ENCODE measurements around the gene TBX20.

Gene TBX20, protein sequence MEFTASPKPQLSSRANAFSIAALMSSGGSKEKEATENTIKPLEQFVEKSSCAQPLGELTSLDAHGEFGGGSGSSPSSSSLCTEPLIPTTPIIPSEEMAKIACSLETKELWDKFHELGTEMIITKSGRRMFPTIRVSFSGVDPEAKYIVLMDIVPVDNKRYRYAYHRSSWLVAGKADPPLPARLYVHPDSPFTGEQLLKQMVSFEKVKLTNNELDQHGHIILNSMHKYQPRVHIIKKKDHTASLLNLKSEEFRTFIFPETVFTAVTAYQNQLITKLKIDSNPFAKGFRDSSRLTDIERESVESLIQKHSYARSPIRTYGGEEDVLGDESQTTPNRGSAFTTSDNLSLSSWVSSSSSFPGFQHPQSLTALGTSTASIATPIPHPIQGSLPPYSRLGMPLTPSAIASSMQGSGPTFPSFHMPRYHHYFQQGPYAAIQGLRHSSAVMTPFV

DNA sequence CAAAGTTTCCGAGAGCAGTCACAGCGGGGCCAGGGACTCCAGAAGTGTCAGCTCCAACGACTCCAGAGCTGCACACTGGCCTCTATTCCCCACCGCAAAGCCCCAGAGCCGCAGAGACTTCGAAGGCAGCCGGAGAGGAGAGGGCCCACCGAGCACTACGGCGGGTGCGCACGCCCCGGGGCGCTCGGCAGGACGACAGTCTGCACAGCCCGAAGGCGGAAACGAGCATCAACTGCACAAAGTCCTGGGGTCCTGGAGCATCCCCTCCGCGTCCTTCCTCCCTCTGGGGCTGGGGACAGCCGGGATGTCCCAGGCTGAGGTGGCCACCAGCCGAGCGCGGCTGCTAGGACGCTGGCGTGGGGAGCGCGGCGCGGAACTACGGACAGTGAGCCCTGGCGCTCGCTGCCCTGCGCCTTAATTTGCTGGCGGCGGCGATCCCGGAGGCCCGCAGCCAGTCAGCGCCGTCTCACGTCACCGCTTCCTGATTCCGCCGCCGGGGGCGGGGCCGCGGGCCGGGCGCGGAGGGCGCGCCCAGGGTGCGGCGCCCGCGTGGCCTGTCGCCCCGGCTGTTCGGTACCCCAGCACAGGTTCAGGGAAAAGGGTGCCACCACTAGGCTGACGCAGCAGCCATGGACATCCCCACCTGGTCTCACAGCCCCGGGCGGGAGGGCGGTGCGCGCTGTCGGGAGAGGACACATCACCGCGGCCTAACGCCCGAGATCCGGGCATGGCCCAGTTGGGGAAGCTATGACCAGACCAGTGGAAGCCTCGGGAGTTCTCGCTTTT is at the start of gene TBX20:
TSS of gene TBX20 (minus strand) at position 391 of the 786 bp plus-strand sequence. CDS start 480 bp downstream, outside the sequence.
- DNase-seq = peak; percentile 77

DNA sequence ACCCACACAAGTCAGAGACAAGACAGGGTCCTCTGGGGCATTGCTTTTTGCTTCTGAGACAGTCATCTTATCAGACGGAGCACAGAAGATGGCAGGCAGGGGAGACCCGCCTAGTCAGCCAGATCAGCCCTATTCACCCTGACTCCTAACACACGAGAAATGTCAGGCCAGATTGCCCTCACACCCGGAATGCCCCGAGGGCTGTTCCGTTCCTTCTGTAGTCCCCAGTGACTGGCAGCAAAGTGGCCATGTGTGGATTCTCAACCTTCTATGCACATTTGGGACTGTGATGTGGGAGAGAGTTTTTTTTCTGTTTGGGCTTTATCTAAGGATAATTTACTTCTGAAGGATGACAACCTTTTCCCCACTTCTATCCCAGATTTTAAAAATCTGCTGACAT is 35.5 kb upstream of the TBX20 start:
- no peak for DNase-seq

DNA sequence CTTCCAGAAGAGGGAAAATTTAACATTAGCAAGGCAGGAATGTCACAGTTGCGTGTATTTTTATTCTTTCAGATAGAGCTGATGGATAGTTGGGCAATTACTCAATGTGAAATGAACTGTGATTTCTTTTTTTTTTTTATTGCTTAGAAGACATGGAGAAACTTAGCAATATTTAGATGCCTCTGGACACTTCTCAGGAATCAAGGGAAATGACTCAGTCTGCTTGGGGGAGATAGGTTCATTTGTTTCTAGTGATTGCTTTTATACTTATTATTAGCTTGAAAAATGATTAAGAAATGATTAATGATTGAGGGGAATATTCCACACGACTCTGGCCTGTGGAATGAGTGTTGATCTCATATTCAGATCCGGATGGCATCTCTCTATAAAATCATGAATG is 33.1 kb upstream of the TBX20 start:
- DNase-seq = no peak

DNA sequence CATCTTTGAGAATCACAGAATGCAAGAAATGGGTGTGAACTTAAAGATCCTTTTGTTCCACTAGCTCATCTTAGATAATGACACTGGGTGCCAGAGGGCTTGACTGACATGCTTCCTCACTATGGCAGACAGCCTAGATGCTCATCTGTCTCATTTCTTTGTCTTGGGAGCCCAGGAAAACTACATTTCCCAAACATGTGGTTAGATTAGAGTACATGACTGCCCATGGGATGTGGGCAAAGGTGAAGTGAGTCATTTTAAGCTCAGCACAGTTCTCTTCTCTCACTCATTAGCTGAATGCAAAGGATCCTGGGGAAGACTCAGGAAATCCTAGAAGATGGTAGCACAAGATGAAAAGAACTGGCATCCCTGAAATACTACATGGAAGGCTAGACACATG is 32.5 kb upstream of the TBX20 start:
- DNase-seq = no peak

DNA sequence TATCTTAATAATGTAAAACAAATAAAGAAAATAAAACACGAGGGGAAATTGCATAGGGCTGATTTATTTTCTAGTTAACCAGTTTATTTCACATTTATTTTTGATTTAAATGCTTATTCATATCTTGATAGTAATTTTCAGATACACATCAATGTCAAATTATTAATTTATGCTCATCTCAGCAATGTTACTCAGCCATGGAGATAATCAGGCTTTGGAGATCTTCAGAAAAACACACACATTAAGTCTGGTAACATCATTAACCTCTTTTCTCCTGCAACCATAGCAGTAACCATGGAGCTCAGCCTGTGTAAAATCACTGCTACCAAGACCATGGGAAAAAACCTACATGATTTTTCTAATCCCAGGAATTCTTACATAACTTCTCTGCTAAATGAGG is 31.9 kb upstream of the TBX20 start:
- DNase-seq = no peak

DNA sequence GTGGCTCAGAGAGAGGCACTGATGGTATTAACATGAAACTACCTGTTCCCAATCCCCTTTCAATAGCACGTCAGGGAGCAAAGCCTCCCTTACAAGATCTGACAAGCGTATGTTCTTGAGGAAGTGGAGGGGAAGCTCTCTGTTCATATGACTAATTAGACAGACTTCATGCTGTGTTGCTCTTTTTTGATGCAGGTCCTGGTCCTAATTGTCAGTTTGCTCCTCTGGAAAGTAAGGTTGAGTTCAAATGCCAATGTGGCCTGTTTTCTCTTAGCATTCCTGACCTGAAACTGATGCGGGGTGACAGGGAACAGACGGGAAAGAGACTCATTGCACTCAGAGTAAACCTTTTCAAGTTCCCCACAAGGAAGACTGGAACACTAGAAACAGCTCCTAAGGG is 27.0 kb upstream of the TBX20 start:
- DNase-seq = no peak

DNA sequence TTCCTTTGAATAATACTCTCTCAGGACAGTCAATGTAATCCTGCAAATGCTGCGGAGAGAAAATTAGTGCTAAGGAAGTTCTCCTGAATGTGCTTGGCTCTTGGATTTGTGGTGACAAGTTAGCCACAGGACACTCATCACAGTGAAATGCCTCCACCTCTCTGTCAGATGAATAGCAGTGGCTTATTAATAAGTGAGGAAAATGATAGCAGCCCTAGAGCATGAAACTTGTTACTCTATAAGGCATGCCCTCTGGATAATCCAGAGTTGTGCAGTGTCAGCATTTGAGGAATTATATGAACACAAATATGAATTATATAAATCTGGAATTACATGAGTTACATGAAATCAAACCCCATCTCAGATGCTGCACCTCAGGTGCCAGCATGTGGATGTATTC is 23.5 kb upstream of the TBX20 start:
- DNase-seq = no peak

DNA sequence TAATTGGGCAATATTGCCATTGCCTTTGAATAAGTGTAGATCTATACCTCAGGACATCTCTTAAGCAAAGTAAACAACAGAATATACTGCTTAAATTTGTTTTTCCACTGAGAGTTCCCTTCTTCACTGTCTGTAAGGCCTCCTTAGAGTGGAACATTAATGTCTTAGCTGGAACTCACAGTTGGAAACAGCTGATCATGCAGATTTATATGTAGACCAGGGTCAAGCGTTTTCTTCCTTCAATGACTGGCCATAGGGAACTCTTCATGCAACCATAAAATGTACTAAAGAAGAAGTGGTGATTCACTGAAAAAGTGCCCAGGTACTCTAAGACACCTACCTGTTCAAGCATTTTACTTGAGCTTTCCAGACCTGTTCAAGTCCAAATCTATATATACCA is 18.3 kb upstream of the TBX20 start:
- no peak for DNase-seq

DNA sequence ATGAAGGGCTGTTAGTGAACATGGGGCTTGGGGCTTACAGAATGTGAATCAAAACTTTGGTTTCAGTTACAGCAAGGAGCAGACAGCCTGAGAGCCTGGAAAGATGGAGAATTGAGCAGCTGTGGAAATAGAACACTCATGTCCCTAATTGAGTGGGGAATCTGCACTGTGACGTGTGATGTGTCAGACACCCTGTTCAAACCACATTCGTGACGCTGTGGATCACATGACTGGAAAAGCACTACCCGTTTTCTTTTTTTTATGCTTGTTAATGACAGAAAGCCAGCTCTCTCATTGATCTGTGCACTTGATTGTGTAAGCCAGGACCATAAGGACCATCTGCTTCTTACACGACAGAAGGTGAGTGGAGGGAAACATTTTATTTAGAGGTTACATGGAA is 15.1 kb upstream of the TBX20 start:
- no peak for DNase-seq

DNA sequence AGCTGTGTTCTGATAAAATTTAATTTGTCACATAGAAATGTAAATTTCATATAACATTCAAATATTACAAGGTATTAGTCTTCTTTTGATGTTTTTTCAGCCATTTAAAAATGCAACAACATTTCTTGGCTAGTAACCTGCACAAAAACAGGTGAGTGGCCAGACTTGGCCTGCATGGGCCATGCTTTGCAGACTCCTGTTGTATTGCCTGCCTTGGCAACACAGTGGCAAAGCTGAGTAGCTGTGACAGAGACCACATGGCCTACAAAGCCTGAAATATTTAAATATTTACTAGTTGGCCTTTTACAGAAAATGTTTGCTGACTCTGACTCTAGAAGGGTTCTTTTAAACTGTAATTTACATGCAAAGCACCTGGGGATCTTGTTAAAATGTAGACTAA is 13.5 kb upstream of the TBX20 start:
- DNase-seq = no peak

DNA sequence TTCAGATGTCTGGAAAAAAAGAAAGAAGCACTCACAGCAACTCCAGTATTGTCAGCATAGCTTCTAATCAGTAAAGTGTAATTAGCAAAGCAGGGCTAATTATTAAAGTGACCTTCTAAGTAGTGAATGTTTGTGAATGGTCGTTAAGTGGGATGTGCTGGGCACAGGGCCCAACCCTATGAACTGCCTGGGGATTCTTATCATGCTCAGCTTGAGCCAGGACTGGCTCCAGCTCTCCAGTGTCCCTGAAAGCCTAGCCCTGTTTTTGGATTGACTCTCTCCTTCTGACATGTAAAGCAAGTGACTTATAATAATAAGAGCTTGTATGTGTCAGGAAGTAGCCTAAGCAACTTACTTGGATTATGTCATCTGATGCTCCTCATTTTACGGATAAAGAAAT is 9.5 kb upstream of the TBX20 start:
- no peak for DNase-seq

DNA sequence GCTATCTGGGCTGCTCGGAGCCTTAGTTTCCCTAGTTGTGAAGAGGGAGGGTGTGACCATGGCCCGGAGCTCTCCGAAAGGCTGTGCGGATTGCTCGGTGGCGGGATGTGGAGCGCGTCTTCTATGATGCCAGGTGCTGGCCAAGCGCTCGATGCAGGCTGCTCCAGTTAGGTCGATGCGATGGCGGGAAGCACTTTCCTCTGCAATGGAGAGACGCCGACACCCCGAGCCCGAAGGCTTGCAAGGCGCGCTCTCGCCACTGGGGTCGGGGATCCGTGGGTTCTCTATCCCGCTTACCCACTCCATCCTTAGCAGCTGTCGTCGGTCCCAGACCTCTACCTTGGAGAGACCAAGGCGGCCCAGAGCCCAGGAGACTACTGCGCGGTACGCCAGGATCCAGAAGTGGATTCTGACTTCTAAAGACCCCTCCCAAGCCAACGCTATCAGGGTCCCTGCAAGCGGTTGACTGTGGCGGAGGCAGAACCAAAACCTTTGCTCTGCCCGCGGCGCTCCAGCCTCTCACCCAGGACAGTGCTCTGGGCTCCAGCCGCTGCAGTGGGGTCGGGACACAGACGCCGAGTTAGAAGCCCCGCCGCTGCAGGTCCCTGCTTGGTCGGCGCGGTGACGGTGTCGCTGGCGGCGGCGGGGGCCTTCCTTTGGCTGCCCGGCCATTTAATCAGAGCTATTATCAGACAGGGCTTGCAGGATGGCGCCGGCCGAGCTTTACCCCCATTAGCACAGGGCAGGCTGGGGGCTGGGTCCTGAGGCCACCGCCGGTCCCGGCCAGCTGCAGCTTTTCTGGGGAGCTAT is 7.8 kb upstream of the TBX20 start:
- no peak for DNase-seq

DNA sequence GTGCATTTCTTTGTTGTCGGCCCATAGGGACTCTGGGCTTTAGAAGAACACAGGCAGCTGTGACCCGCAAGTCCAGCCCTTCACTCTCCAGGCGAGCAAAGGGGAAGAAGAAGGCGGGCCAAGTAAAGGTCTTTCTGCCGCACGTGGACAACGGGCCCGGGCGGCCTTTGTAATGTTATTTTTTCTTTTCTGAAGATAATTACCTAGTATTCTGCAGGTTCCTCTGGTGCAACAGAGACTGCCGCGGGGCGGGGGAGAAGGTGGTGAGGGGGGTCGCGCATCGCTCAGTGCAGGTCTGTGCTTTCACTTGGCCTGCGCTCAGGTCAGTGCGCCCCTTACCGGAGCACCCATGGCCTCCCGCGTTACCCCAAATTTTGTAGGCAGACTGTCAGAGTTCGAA is 7.1 kb upstream of the TBX20 start:
- no peak for DNase-seq

DNA sequence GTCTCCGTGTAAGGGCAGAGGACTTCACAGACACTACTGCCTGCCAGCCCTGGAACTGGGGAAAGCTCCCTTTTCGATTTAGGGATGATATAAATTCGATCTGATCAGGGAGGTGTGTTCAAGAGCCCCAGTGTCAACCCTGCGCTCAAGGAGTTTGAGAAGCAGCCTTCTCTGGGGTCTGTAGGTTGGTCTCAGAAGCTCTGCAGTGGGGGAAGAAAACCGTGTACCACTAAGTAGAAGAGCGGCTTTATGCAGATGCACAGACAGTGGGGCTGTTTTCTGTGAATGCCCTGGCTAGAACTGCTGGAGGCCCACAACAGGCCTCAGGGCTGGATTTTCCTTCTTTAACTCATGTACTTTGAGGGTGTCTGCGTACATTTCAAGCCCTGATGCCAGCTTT is 6.3 kb upstream of the TBX20 start:
- DNase-seq = no peak

DNA sequence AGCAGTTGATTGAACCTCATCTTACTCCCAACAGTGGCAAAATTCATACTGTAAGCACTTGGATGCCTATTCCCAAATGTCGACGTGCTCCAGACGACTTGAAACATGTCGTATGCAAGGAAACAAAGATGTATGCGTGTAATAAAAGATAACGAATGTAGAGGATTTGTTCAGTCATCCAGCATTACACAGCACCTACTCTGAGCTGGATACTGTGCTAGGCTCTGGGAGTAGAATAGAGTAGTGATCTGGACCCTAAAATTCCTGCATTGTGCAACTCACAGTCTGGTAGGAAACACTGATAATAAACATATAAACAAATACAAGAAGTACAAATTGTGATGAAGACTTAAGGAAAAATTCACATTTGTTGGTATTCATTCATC is 5.6 kb upstream of the TBX20 start:
- DNase-seq = no peak

DNA sequence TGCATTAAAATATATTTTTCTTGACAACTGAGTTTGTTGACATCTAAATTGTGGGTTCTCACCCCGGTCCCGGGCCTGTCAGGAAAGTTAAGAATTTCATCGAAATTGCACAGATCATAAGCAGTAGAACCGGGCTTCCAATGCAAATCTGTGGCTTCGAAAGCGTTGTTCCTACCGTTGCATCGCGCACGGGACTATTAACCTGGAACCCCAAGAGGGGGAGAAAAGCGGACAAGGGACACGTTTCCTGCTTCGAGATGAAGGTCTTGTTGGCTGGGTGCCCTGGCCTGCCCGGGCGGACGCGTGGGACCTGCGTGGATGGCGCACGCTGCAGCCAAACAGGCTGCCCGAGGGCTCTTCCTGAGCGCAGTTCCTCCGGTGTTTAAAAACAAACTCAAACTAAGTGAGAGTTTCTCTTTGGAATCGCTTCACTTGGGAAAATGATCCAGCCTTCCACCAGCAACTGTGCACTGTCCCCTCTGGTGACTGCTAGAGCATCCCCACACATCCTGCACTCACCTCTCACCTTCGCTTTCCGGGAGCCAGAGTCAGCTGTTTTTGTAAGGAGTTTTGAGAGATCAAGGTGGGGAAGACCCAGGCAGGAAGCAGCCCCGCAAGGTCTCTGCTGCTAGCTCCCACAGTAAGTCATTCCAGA is 5.1 kb upstream of the TBX20 start:
- no peak for DNase-seq

DNA sequence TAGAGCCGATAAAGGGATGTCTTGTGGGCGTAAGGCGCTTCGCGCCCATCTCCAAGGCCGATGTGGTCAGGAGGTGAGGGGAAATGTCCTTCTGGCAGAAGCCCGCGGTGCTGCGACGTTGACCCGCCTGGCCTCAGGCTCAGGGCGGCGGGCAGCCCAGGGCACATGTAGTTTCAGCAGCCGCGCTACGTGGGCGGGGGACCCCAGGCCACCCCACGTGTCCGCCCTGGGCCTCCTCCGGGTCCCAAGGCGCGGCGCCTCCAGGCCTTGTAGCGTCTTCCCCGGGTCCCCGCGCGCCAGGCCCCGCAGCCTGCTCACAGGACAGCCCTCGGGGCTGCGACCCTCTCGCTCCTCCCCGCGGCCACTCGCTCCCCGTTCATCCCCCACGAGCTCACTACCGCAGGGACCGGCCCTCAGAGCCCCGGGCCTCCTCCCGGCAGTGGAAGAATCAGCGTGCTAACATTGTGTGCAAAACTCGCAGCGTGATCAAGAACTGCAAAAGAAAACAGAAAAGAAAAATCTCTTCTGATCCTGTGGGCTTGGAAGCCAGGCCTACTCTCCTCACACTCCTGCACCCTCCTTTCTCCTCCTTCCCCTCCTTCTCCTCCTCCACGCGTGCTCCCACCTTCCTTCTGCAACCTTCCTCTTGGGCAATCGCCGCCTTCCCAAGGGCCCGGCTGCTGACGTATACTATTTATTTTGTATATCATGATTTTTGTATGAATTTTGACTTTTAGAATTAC is 4.4 kb upstream of the TBX20 start:
- no peak for DNase-seq

DNA sequence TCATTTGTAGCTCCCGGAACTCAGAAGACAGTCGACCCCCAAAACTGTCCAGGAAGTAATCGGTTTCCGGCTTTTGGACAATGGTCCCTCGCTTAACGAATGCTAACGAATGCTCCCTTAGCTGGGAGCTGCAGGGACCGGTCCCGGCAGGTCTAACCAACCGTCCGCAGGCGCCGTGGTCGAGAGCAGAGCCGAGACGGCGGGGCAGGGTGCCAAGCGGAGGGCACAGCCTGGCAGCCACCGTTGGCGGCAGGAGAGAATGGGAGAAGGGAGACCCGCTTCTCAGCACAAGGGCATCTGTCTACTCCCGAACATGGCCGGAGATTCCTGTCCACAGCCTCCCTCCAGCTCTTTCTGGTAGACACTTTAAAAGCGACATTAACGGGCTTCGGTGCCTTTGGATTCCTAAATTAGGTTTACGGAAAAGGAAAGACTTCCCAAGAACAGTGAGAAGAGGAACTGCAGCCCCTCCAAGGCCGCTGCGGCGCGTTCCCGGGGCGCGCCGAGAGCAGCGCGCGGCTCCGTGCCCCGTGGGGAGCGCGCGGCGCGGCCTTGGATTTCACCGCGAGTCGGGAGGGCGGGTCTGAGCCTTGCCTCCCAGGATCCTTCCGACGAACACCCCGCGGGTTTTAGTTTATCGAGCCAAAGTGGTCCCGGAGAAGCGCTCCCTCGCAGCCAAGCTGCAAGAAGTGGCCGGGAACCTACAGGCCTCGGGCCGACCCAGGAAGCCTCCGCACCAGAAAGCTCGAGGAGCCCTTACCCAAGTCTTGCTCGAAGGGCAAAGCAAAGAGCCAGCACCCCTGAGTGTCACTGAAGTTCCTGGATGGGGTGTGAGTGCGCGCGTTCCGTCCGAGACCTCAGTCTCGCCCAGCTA is 3.6 kb upstream of the TBX20 start:
- DNase-seq = no peak

DNA sequence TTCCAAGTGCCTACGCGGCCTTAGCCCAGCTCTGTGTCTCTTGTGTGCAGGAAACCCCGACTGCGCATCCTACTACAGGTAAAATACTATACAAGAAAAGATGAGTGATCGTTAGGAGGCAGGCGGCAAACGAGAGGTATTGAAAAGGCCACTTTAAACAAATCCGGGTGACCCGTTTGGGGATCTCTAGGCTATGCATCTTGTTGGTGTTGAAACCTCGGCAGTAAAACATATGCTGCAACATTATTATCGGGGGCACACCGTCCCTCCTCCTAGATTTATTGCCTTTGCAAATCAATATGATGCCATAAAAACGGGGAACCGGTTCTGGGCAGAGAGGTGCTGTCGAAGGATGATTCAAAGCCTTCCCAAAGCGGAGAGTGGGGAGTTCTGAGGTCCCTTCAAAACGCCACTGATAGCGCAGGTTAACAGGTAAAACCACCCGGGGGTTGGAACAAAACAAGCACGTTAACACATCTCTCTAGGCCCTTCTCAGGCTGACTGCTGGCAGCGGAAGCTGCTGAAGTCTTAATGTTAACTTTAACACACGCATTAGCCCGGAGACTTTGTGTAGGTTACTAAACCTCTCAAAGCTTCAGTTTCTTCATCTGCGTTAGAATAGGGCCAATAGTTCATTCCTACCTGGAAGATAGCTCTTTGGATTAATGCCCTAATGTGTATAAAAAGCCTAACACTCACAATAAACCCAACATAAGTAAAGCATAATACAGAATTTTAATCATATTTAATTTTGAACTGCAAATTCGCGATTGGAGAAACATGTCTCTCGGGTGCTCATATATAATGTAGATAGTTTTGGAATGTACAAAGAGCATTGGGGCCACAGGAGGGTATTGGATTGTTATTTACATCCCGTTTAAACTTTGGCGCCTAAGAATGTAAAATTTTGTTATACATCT is 2.6 kb upstream of the TBX20 start:
- no peak for DNase-seq
